Epithelial cell of prostate (primary cell): Measurements from ENCODE around the gene FAM83G.
"Not testable (repeated sequence)": the region's sequence is repeated elsewhere in the genome, so short reads cannot be mapped to it uniquely, and the experiment has no call there.

Experiments
- DNase-seq: peaks from one replicate; pipeline ENCODE4 v3.0.0-alpha.2; 2011; ENCODE audit warnings: low read depth, low spot score
- H3K27ac ChIP-seq: fragments of 450-650 bp; 2 replicates; pipeline ENCODE4 v1.5.1; 2017; ENCODE audit warnings: mild to moderate bottlenecking

Gene FAM83G

GRCh38 chr17:19004421-19005136 is at the start of gene FAM83G:
TSS of gene FAM83G (minus strand) at chr17:19004764. CDS start at chr17:19004041, 723 bp downstream.
- DNase-seq: no peak
- peak within 1 kb of the TSS; percentile 94 for H3K27ac ChIP-seq

- not testable (repeated sequence) for DNase-seq, H3K27ac ChIP-seq
Measured at GRCh38 chr17:19048826-19049225, 44.3 kb upstream of the FAM83G start.

- not testable (repeated sequence) for DNase-seq
Measured at GRCh38 chr17:19047510-19047909, 42.9 kb upstream of the FAM83G start.

GRCh38 chr17:19046782-19047375 is 42.3 kb upstream of the FAM83G start, which contains the start of gene GRAP:
TSS of gene GRAP (minus strand) at chr17:19046957. CDS start at chr17:19046926, 31 bp downstream.
- DNase-seq, H3K27ac ChIP-seq: not testable (repeated sequence)

More at GRCh38 chr17:19047510-19047909, 42.9 kb upstream of the FAM83G start:
- H3K27ac ChIP-seq: not testable (repeated sequence)

- DNase-seq, H3K27ac ChIP-seq: not testable (repeated sequence)
Measured at GRCh38 chr17:19044643-19045042, 40.1 kb upstream of the FAM83G start.

- not testable (repeated sequence) for H3K27ac ChIP-seq
Measured at GRCh38 chr17:19043032-19043431, 38.5 kb upstream of the FAM83G start.

GRCh38 chr17:19042369-19042768 is 37.8 kb upstream of the FAM83G start:
- DNase-seq, H3K27ac ChIP-seq: not testable (repeated sequence)

More at GRCh38 chr17:19043032-19043431, 38.5 kb upstream of the FAM83G start:
- DNase-seq: not testable (repeated sequence)

GRCh38 chr17:19041871-19042270 is 37.3 kb upstream of the FAM83G start:
- H3K27ac ChIP-seq, DNase-seq: not testable (repeated sequence)

GRCh38 chr17:19040350-19040749 is 35.8 kb upstream of the FAM83G start:
- H3K27ac ChIP-seq, DNase-seq: not testable (repeated sequence)

GRCh38 chr17:19038730-19039129 is 34.2 kb upstream of the FAM83G start:
- not testable (repeated sequence) for DNase-seq, H3K27ac ChIP-seq

GRCh38 chr17:19038007-19038406 is 33.4 kb upstream of the FAM83G start:
- H3K27ac ChIP-seq: not testable (repeated sequence)

GRCh38 chr17:19037547-19037946 is 33.0 kb upstream of the FAM83G start:
- not testable (repeated sequence) for DNase-seq, H3K27ac ChIP-seq

More at GRCh38 chr17:19038007-19038406, 33.4 kb upstream of the FAM83G start:
- not testable (repeated sequence) for DNase-seq

GRCh38 chr17:19036186-19036585 is 31.6 kb upstream of the FAM83G start:
- DNase-seq, H3K27ac ChIP-seq: not testable (repeated sequence)

GRCh38 chr17:19032377-19032988 is 27.9 kb upstream of the FAM83G start:
- not testable (repeated sequence) for DNase-seq, H3K27ac ChIP-seq

GRCh38 chr17:19031729-19032128 is 27.2 kb upstream of the FAM83G start:
- DNase-seq, H3K27ac ChIP-seq: not testable (repeated sequence)

- not testable (repeated sequence) for H3K27ac ChIP-seq, DNase-seq
Measured at GRCh38 chr17:19030771-19031449, 26.3 kb upstream of the FAM83G start.

GRCh38 chr17:19029740-19030139 is 25.2 kb upstream of the FAM83G start:
- not testable (repeated sequence) for DNase-seq, H3K27ac ChIP-seq

GRCh38 chr17:19028671-19029070 is 24.1 kb upstream of the FAM83G start:
- H3K27ac ChIP-seq, DNase-seq: not testable (repeated sequence)

GRCh38 chr17:19024101-19025078 is 19.8 kb upstream of the FAM83G start:
- peak overlapping the region; percentile 52 for H3K27ac ChIP-seq
- peak; percentile 74 for DNase-seq
